ENCODE results near the gene STBD1.

DNA sequence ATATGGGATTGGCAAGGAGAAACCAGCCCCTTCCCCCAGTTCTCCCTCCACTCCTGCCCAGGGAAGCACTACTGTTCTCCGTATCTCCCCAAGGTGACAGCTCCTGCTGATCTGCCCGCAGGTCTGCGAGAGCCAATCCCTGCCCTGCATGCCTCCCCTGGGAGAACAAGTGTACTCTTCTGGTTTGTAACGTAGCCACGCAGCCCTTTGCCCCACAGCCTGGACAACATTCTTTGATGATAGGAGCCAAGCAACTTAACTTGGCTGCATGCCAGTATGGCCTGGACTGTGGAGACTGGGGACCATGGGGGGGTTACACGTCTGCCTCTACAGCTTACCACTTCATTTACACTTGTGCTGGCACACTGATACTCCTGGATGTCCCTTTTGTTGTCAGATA is 2.0 kb downstream of the STBD1 start:
- TF ChIP-seq TAF1 (IDR thresholded peaks at IDR 0.05; ENCODE audit: borderline replicate concordance, low read depth, low read length) (no peak), REST (IDR thresholded peaks at IDR 0.05; ENCODE audit: low read depth, low read length) (no peak), RCOR1 (IDR thresholded peaks at IDR 0.05; ENCODE audit: low read length) (no peak), EZH2phosphoT487 (IDR thresholded peaks at IDR 0.05; ENCODE audit: borderline replicate concordance, low read depth) (no peak)
- TF ChIP-seq, protein P1, sequence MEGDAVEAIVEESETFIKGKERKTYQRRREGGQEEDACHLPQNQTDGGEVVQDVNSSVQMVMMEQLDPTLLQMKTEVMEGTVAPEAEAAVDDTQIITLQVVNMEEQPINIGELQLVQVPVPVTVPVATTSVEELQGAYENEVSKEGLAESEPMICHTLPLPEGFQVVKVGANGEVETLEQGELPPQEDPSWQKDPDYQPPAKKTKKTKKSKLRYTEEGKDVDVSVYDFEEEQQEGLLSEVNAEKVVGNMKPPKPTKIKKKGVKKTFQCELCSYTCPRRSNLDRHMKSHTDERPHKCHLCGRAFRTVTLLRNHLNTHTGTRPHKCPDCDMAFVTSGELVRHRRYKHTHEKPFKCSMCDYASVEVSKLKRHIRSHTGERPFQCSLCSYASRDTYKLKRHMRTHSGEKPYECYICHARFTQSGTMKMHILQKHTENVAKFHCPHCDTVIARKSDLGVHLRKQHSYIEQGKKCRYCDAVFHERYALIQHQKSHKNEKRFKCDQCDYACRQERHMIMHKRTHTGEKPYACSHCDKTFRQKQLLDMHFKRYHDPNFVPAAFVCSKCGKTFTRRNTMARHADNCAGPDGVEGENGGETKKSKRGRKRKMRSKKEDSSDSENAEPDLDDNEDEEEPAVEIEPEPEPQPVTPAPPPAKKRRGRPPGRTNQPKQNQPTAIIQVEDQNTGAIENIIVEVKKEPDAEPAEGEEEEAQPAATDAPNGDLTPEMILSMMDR (IDR thresholded peaks at IDR 0.05) = no peak
